ENCODE measurements around the gene NSG1. TPM values are rescaled to one million over a fixed set of nuclear protein-coding genes. Genes with fewer than 3 reads are reported as not detected.

Gene NSG1
- total RNA-seq, 2 experiments from 2014 or later = 15.8 to 17.8 TPM

- ChIA-PET CTCF (interaction anchor here (1.0 to 1.4 kb wide), 4 partner anchors 8 to 164 kb away, joined by 3 to 4 read pairs (median 4); no protein-coding TSS in a partner anchor), POLR2A (no interaction called here)
- DNase-seq (no peak), ATAC-seq (no peak)
- H3K27me3 Mint-ChIP-seq (ENCODE audit: low read depth) = no peaks in the 10 kb centered on the region
- peaks cover 9% of the 10 kb centered on the region for H3K4me1 Mint-ChIP-seq (ENCODE audit: low read depth)
- H3K27ac Mint-ChIP-seq = no peak overlapping the region
- H3K36me3 Mint-ChIP-seq (ENCODE audit: low read depth) = peaks cover 8% of the 10 kb centered on the region
- no peak overlapping the region for H3K4me3 Mint-ChIP-seq
- no peaks in the 10 kb centered on the region for H3K9me3 Mint-ChIP-seq (ENCODE audit: insufficient read depth)
These were observed 37.0 kb downstream of the NSG1 start for GRCh38 chr4:4423706-4424498.

- ATAC-seq = no peak
These were observed 37.7 kb downstream of the NSG1 start for GRCh38 chr4:4424499-4425115.

GRCh38 chr4:4425119-4425690, 38.3 kb downstream of the NSG1 start:
- ATAC-seq (no peak), DNase-seq (no peak)
- no peak overlapping the region for H3K27ac Mint-ChIP-seq
- peaks cover 2% of the 10 kb centered on the region for H3K36me3 Mint-ChIP-seq (ENCODE audit: low read depth)
- H3K9me3 Mint-ChIP-seq (ENCODE audit: insufficient read depth) = no peaks in the 10 kb centered on the region
- no peaks in the 10 kb centered on the region for H3K27me3 Mint-ChIP-seq (ENCODE audit: low read depth)
- POLR2A ChIA-PET = interaction anchor here (0.8 kb wide), 1 partner anchor 14 kb away, joined by 3 read pairs; no protein-coding TSS in a partner anchor
- H3K4me1 Mint-ChIP-seq (ENCODE audit: low read depth) = no peaks in the 10 kb centered on the region
- CTCF ChIA-PET = no interaction called here
- H3K4me3 Mint-ChIP-seq = no peak overlapping the region

More at GRCh38 chr4:4424499-4425115, 37.7 kb downstream of the NSG1 start:
- DNase-seq = no peak
- H3K4me3 Mint-ChIP-seq = no peak overlapping the region
- ChIA-PET POLR2A (no interaction called here), CTCF (interaction anchor here (1.3 kb wide), 1 partner anchor 40 kb away, joined by 4 read pairs; no protein-coding TSS in a partner anchor)
- H3K9me3 Mint-ChIP-seq (ENCODE audit: insufficient read depth) = no peaks in the 10 kb centered on the region
- H3K27me3 Mint-ChIP-seq (ENCODE audit: low read depth) = no peaks in the 10 kb centered on the region
- no peak overlapping the region for H3K27ac Mint-ChIP-seq
- peaks cover 2% of the 10 kb centered on the region for H3K4me1 Mint-ChIP-seq (ENCODE audit: low read depth)
- peaks cover 4% of the 10 kb centered on the region for H3K36me3 Mint-ChIP-seq (ENCODE audit: low read depth)

GRCh38 chr4:4425696-4426095, 38.8 kb downstream of the NSG1 start:
- Mint-ChIP-seq H3K4me1 (ENCODE audit: low read depth) (peaks cover 3% of the 10 kb centered on the region), H3K9me3 (ENCODE audit: insufficient read depth) (no peaks in the 10 kb centered on the region), H3K4me3 (no peak overlapping the region), H3K27ac (no peak overlapping the region), H3K27me3 (ENCODE audit: low read depth) (no peaks in the 10 kb centered on the region), H3K36me3 (ENCODE audit: low read depth) (peaks cover 1% of the 10 kb centered on the region)
- no peak for DNase-seq
- POLR2A ChIA-PET = interaction anchor here (0.7 to 0.8 kb wide), 2 partner anchors 14 to 178 kb away, joined by 3 to 4 read pairs; partner anchors contain the start of gene TMEM128
- CTCF ChIA-PET = interaction anchor here (1.3 kb wide), 1 partner anchor 11 kb away, joined by 4 read pairs; no protein-coding TSS in a partner anchor
- ATAC-seq = no peak

- H3K36me3 Mint-ChIP-seq (ENCODE audit: low read depth) = no peaks in the 10 kb centered on the region
- H3K27ac Mint-ChIP-seq = no peak overlapping the region
- no peak overlapping the region for H3K4me3 Mint-ChIP-seq
- no peaks in the 10 kb centered on the region for H3K27me3 Mint-ChIP-seq (ENCODE audit: low read depth)
- no peaks in the 10 kb centered on the region for H3K9me3 Mint-ChIP-seq (ENCODE audit: insufficient read depth)
- DNase-seq (no peak), ATAC-seq (no peak)
- CTCF ChIA-PET = interaction anchor here (1.0 to 1.3 kb wide), 2 partner anchors 10 to 167 kb away, joined by 4 read pairs; no protein-coding TSS in a partner anchor
- POLR2A ChIA-PET = no interaction called here
- peaks cover 3% of the 10 kb centered on the region for H3K4me1 Mint-ChIP-seq (ENCODE audit: low read depth)
These were observed 39.7 kb downstream of the NSG1 start for GRCh38 chr4:4426511-4427120.

- Mint-ChIP-seq H3K27ac (no peak overlapping the region), H3K4me3 (no peak overlapping the region), H3K4me1 (ENCODE audit: low read depth) (peaks cover 3% of the 10 kb centered on the region), H3K27me3 (ENCODE audit: low read depth) (no peaks in the 10 kb centered on the region), H3K36me3 (ENCODE audit: low read depth) (no peaks in the 10 kb centered on the region), H3K9me3 (ENCODE audit: insufficient read depth) (no peaks in the 10 kb centered on the region)
- ChIA-PET POLR2A (no interaction called here), CTCF (interaction anchor here (1.0 to 1.8 kb wide), 2 partner anchors 43 to 167 kb away, joined by 4 read pairs; no protein-coding TSS in a partner anchor)
- no peak for ATAC-seq
- no peak for DNase-seq
These were observed 40.4 kb downstream of the NSG1 start for GRCh38 chr4:4427121-4427870.

- Mint-ChIP-seq H3K9me3 (ENCODE audit: insufficient read depth) (no peaks in the 10 kb centered on the region), H3K27me3 (ENCODE audit: low read depth) (no peaks in the 10 kb centered on the region), H3K36me3 (ENCODE audit: low read depth) (no peaks in the 10 kb centered on the region), H3K4me3 (no peak overlapping the region), H3K4me1 (ENCODE audit: low read depth) (peaks cover 3% of the 10 kb centered on the region), H3K27ac (no peak overlapping the region)
- DNase-seq = no peak
- ChIA-PET CTCF (interaction anchor here (1.8 kb wide), 1 partner anchor 43 kb away, joined by 4 read pairs; no protein-coding TSS in a partner anchor), POLR2A (no interaction called here)
- no peak for ATAC-seq
These were observed 41.0 kb downstream of the NSG1 start for GRCh38 chr4:4427886-4428285.

GRCh38 chr4:4428966-4429875, 42.3 kb downstream of the NSG1 start:
- Mint-ChIP-seq H3K27ac (no peak overlapping the region), H3K36me3 (ENCODE audit: low read depth) (no peaks in the 10 kb centered on the region), H3K4me3 (no peak overlapping the region), H3K4me1 (ENCODE audit: low read depth) (peaks cover 3% of the 10 kb centered on the region), H3K9me3 (ENCODE audit: insufficient read depth) (no peaks in the 10 kb centered on the region), H3K27me3 (ENCODE audit: low read depth) (no peaks in the 10 kb centered on the region)
- ATAC-seq (no peak), DNase-seq (no peak)
- CTCF ChIA-PET = interaction anchor here (1.4 to 3.0 kb wide), 3 partner anchors 34 to 170 kb away, joined by 3 to 26 read pairs (median 4); no protein-coding TSS in a partner anchor
- POLR2A ChIA-PET = no interaction called here

- no peak overlapping the region for H3K4me3 Mint-ChIP-seq
- no peaks in the 10 kb centered on the region for H3K27me3 Mint-ChIP-seq (ENCODE audit: low read depth)
- DNase-seq (peak; percentile 73), ATAC-seq (peak; percentile 94)
- no peaks in the 10 kb centered on the region for H3K36me3 Mint-ChIP-seq (ENCODE audit: low read depth)
- peaks cover 3% of the 10 kb centered on the region for H3K4me1 Mint-ChIP-seq (ENCODE audit: low read depth)
- H3K9me3 Mint-ChIP-seq (ENCODE audit: insufficient read depth) = no peaks in the 10 kb centered on the region
- no peak overlapping the region for H3K27ac Mint-ChIP-seq
- ChIA-PET CTCF (interaction anchor here (0.6 to 3.0 kb wide), 20 partner anchors 10 to 182 kb away, joined by 3 to 26 read pairs (median 3); no protein-coding TSS in a partner anchor), POLR2A (interaction anchor here (0.7 kb wide), 1 partner anchor 112 kb away, joined by 3 read pairs; no protein-coding TSS in a partner anchor)
These were observed 43.7 kb downstream of the NSG1 start for GRCh38 chr4:4430492-4431195.

Data from activated CD8-positive, alpha-beta T cell treated with anti-CD3 and anti-CD28 coated beads, Interleukin-2, amount 10 ng/mL, durations not matched to agents 7 days and 5 days (primary cell).